Measurements from ENCODE around the gene HEG1. TPM values are rescaled to one million over a fixed set of nuclear protein-coding genes. Genes with fewer than 3 reads are reported as not detected.

The HEG1 gene
- total RNA-seq, 1 donor from 2014 or later: 69.6 TPM

DNA sequence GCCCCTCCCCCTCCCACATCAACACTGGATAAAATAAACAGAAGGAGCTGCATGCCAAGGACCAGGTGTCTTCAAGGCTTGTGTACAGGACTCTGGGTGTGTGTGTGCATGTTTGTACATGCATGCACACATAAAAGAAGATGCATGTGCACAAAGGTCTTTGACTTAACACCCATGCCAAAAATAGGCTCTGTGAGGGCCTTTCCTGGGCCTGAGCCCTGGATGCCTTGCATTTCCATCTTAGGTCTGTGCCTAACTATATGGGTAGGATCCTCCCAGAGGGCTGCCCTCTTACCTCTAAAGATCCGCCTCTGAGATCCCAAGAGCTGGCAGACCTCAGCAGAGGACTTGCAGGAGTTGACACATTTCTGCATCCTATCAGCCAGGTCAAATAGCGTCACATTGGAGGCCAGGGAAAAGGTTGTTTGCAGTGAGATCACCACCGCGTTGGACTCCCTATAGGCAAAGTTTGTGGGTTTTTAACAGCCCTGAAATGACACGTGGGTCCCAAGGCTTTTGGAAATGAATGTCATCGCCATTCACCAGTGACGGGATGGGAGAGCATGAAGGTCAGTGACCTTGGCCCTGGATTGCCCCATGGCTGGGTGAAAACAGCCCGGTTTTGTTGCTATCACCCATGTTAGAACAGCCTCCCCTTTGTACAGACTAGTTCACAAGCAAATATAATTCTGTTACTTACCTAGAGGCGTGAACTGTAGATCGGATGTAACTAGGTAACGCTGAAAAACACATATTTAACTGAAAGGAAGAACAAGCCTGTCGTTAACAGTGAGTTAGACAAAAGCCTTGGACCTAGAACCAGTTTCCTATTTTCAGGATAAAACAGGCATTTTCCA, 54.0 kb downstream of the HEG1 start:
- TF ChIP-seq, protein P1, sequence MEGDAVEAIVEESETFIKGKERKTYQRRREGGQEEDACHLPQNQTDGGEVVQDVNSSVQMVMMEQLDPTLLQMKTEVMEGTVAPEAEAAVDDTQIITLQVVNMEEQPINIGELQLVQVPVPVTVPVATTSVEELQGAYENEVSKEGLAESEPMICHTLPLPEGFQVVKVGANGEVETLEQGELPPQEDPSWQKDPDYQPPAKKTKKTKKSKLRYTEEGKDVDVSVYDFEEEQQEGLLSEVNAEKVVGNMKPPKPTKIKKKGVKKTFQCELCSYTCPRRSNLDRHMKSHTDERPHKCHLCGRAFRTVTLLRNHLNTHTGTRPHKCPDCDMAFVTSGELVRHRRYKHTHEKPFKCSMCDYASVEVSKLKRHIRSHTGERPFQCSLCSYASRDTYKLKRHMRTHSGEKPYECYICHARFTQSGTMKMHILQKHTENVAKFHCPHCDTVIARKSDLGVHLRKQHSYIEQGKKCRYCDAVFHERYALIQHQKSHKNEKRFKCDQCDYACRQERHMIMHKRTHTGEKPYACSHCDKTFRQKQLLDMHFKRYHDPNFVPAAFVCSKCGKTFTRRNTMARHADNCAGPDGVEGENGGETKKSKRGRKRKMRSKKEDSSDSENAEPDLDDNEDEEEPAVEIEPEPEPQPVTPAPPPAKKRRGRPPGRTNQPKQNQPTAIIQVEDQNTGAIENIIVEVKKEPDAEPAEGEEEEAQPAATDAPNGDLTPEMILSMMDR (IDR thresholded peaks at IDR 0.05): no peak
- Mint-ChIP-seq H3K4me1 (ENCODE audit: low read depth) (peaks cover 3% of the 10 kb centered on the region), H3K36me3 (ENCODE audit: low read depth) (peaks cover 50% of the 10 kb centered on the region), H3K9me3 (ENCODE audit: low read depth) (no peaks in the 10 kb centered on the region), H3K27ac (ENCODE audit: unreplicated experiment) (no peak overlapping the region), H3K4me3 (ENCODE audit: unreplicated experiment) (no peak overlapping the region), H3K27me3 (ENCODE audit: low read depth) (no peaks in the 10 kb centered on the region)
- DNase-seq (ENCODE audit: low spot score): no peak

GRCh38 chr3:125000661-125001060, 55.1 kb downstream of the HEG1 start:
- Mint-ChIP-seq H3K4me3 (ENCODE audit: unreplicated experiment) (no peak overlapping the region), H3K27ac (ENCODE audit: unreplicated experiment) (no peak overlapping the region), H3K4me1 (ENCODE audit: low read depth) (peaks cover 3% of the 10 kb centered on the region), H3K36me3 (ENCODE audit: low read depth) (peaks cover 48% of the 10 kb centered on the region), H3K27me3 (ENCODE audit: low read depth) (no peaks in the 10 kb centered on the region), H3K9me3 (ENCODE audit: low read depth) (no peaks in the 10 kb centered on the region)
- TF ChIP-seq, protein P1 (IDR thresholded peaks at IDR 0.05): no peak
- DNase-seq (ENCODE audit: low spot score): no peak

- H3K4me3 Mint-ChIP-seq (ENCODE audit: unreplicated experiment): no peak overlapping the region
- TF ChIP-seq, protein P1 (IDR thresholded peaks at IDR 0.05): no peak
- no peak for DNase-seq (ENCODE audit: low spot score)
- H3K27ac Mint-ChIP-seq (ENCODE audit: unreplicated experiment): no peak overlapping the region
- H3K4me1 Mint-ChIP-seq (ENCODE audit: low read depth): peaks cover 3% of the 10 kb centered on the region
- H3K27me3 Mint-ChIP-seq (ENCODE audit: low read depth): no peaks in the 10 kb centered on the region
- H3K36me3 Mint-ChIP-seq (ENCODE audit: low read depth): peaks cover 46% of the 10 kb centered on the region
- no peaks in the 10 kb centered on the region for H3K9me3 Mint-ChIP-seq (ENCODE audit: low read depth)
Measured at GRCh38 chr3:124999897-125000435, 55.8 kb downstream of the HEG1 start.

DNA sequence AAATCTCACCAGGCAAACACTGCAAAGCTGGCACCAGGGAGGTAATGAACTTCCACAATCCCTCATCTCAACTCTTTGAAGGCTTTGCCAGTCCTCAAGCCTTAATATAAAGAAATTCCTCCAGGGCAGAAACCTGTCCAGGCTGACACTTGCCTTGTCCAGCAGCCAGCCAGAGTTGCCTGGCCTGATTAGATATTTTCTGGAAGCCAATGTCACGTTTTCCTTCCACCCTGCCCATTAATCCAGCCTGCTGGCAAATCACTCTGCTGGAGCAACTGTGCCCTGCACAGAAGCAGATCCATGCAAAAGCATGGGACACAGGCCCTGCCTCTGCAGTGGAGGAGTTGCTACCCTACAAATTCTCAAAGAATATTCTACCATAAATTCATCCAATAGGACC, 56.5 kb downstream of the HEG1 start:
- Mint-ChIP-seq H3K4me3 (ENCODE audit: unreplicated experiment) (no peak overlapping the region), H3K27me3 (ENCODE audit: low read depth) (no peaks in the 10 kb centered on the region), H3K36me3 (ENCODE audit: low read depth) (peaks cover 44% of the 10 kb centered on the region), H3K9me3 (ENCODE audit: low read depth) (no peaks in the 10 kb centered on the region), H3K4me1 (ENCODE audit: low read depth) (peaks cover 3% of the 10 kb centered on the region), H3K27ac (ENCODE audit: unreplicated experiment) (no peak overlapping the region)
- DNase-seq (ENCODE audit: low spot score): no peak
- TF ChIP-seq, protein P1 (IDR thresholded peaks at IDR 0.05): no peak

DNA sequence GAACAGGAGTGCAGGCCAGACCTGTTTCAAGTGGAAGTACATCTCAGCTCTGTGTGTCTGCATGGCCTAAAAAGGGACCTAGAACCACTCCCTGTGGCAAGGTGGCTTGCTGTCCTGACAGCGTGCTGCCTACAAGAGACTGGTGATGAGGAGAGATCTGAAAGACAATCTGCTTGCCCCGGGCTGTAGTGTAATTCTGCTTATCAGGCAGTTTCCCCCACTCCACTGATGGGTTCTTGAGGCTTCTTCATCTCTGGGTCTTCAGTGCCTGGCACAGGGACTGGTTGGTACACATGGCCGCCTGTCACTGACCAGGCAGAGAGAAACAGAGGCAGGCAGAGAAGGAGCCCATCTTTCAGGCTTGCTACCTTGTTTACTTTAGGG, 57.6 kb downstream of the HEG1 start:
- DNase-seq (ENCODE audit: low spot score): no peak
- Mint-ChIP-seq H3K27me3 (ENCODE audit: low read depth) (no peaks in the 10 kb centered on the region), H3K36me3 (ENCODE audit: low read depth) (peaks cover 46% of the 10 kb centered on the region), H3K4me1 (ENCODE audit: low read depth) (peaks cover 10% of the 10 kb centered on the region), H3K4me3 (ENCODE audit: unreplicated experiment) (no peak overlapping the region), H3K27ac (ENCODE audit: unreplicated experiment) (no peak overlapping the region), H3K9me3 (ENCODE audit: low read depth) (no peaks in the 10 kb centered on the region)
- TF ChIP-seq, protein P1 (IDR thresholded peaks at IDR 0.05): no peak
